ENCODE results near the gene STK16. TPM values are rescaled to one million over a fixed set of nuclear protein-coding genes. Genes with fewer than 3 reads are reported as not detected.

The STK16 gene
- total RNA-seq, 1 experiment from 2014 or later = 22.0 TPM

GRCh38 chr2:219290381-219291171, 45.3 kb downstream of the STK16 start:
- H3K4me3 ChIP-seq (ENCODE audit: low read depth, low read length, poor library complexity, severe bottlenecking) = no peak overlapping the region
- POLR2A ChIA-PET (ENCODE audit: low non-redundant PET) = interaction anchor here (0.6 kb wide), 1 partner anchor 109 kb away, joined by 6 read pairs; no protein-coding TSS in a partner anchor
- peaks cover 7% of the 10 kb centered on the region for H3K4me1 ChIP-seq (ENCODE audit: insufficient read depth, low read length, poor library complexity, severe bottlenecking)
- no peak for DNase-seq (ENCODE audit: low spot score)
- H3K27me3 ChIP-seq (replicated peaks; ENCODE audit: insufficient read depth, low read depth, low read length, poor library complexity) = no peaks in the 10 kb centered on the region
- CTCF ChIA-PET = no interaction called here
- no peak overlapping the region for H3K27ac ChIP-seq (ENCODE audit: low read depth, low read length, poor library complexity, severe bottlenecking)
- H3K36me3 ChIP-seq (ENCODE audit: insufficient read depth, low read length, poor library complexity, severe bottlenecking) = no peaks in the 10 kb centered on the region
- no TSS peak for BruUV-seq (replicated peaks)
- no peak for TF ChIP-seq EZH2 (IDR thresholded peaks at IDR 0.05; ENCODE audit: borderline replicate concordance, low read depth, low read length, poor library complexity, severe bottlenecking)
- no peak for TF ChIP-seq CTCF (conservative IDR thresholded peaks at IDR 0.05; ENCODE audit: low read depth, low read length)
- intact Hi-C loops (cut with micrococcal nuclease; ENCODE audit: unreplicated experiment) = loop anchor here (10.0 kb wide), 2 partner anchors 236 to 436 kb away; partner anchors contain the start of gene WNT6
- no peaks in the 10 kb centered on the region for H3K9me3 ChIP-seq (ENCODE audit: low read depth, low read length, poor library complexity, severe bottlenecking)

DNA sequence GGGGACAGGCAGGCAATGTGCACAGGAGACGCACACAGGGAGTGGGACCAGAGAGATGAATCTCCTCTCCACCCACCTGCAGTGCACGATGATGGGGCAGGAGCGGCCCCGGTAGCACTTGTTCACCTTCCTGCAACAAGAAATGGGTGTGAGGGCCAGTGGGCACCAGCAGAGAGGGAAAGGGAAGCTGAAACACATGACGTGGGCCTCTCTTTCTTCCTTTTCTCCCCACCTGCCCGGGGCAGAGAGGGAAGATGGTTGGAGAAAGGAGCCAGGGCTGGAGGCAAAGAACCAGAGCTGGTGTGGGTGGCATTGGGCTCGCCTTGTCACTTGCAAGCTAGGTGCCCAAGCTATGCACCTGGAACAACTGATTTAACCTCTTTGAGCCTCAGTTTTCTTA, 46.1 kb downstream of the STK16 start:
- intact Hi-C loops (cut with micrococcal nuclease; ENCODE audit: unreplicated experiment) = loop anchor here (10.0 kb wide), 2 partner anchors 237 to 437 kb away; partner anchors contain the start of gene WNT6
- Histone ChIP-seq H3K4me3 (ENCODE audit: low read depth, low read length, poor library complexity, severe bottlenecking) (no peak overlapping the region), H3K9me3 (ENCODE audit: low read depth, low read length, poor library complexity, severe bottlenecking) (no peaks in the 10 kb centered on the region), H3K27me3 (replicated peaks; ENCODE audit: insufficient read depth, low read depth, low read length, poor library complexity) (no peaks in the 10 kb centered on the region), H3K27ac (ENCODE audit: low read depth, low read length, poor library complexity, severe bottlenecking) (no peak overlapping the region), H3K4me1 (ENCODE audit: insufficient read depth, low read length, poor library complexity, severe bottlenecking) (peaks cover 7% of the 10 kb centered on the region), H3K36me3 (ENCODE audit: insufficient read depth, low read length, poor library complexity, severe bottlenecking) (no peaks in the 10 kb centered on the region)
- TF ChIP-seq CTCF (conservative IDR thresholded peaks at IDR 0.05; ENCODE audit: low read depth, low read length) (no peak), EZH2 (IDR thresholded peaks at IDR 0.05; ENCODE audit: borderline replicate concordance, low read depth, low read length, poor library complexity, severe bottlenecking) (no peak)
- POLR2A ChIA-PET (ENCODE audit: low non-redundant PET) = no interaction called here
- CTCF ChIA-PET = no interaction called here
- no peak for DNase-seq (ENCODE audit: low spot score)
- BruUV-seq (replicated peaks) = no TSS peak

GRCh38 chr2:219291910-219292490, 46.7 kb downstream of the STK16 start:
- TF ChIP-seq CTCF (conservative IDR thresholded peaks at IDR 0.05; ENCODE audit: low read depth, low read length) = no peak
- TF ChIP-seq EZH2 (IDR thresholded peaks at IDR 0.05; ENCODE audit: borderline replicate concordance, low read depth, low read length, poor library complexity, severe bottlenecking) = no peak
- H3K9me3 ChIP-seq (ENCODE audit: low read depth, low read length, poor library complexity, severe bottlenecking) = no peaks in the 10 kb centered on the region
- H3K4me3 ChIP-seq (ENCODE audit: low read depth, low read length, poor library complexity, severe bottlenecking) = no peak overlapping the region
- no peaks in the 10 kb centered on the region for H3K27me3 ChIP-seq (replicated peaks; ENCODE audit: insufficient read depth, low read depth, low read length, poor library complexity)
- H3K36me3 ChIP-seq (ENCODE audit: insufficient read depth, low read length, poor library complexity, severe bottlenecking) = no peaks in the 10 kb centered on the region
- intact Hi-C loops (cut with micrococcal nuclease; ENCODE audit: unreplicated experiment) = loop anchor here (10.0 kb wide), 2 partner anchors 237 to 437 kb away; partner anchors contain the start of gene WNT6
- no TSS peak for BruUV-seq (replicated peaks)
- no peak overlapping the region for H3K27ac ChIP-seq (ENCODE audit: low read depth, low read length, poor library complexity, severe bottlenecking)
- ChIA-PET POLR2A (ENCODE audit: low non-redundant PET) (no interaction called here), CTCF (no interaction called here)
- DNase-seq (ENCODE audit: low spot score) = no peak
- peaks cover 7% of the 10 kb centered on the region for H3K4me1 ChIP-seq (ENCODE audit: insufficient read depth, low read length, poor library complexity, severe bottlenecking)

All from A673 (cell line).